Neural progenitor cell (in vitro differentiated cells): ENCODE measurements around the gene SLC37A1. TPM values are rescaled to one million over a fixed set of nuclear protein-coding genes. Genes with fewer than 3 reads are reported as not detected.

Experiments
- DNase-seq: peaks from one replicate; pipeline ENCODE4 v3.0.0-alpha.2; 2016; ENCODE audit warnings: low spot score
- H2AFZ ChIP-seq: fragments of 200-600 bp; sonication (generic); replicated peaks from 2 replicates; pipeline ENCODE4 v1.6.1; 2016; ENCODE audit warnings: antibody characterized with exemption
- H3F3A ChIP-seq: fragments of 200-600 bp; sonication (generic); 2 replicates; pipeline ENCODE4 v1.6.1; 2016; ENCODE audit warnings: antibody characterized with exemption, low read depth
- H3K27ac ChIP-seq: fragments of 200-600 bp; sonication (generic); 2 replicates; pipeline ENCODE4 v1.5.1; 2016; ENCODE audit warnings: mild to moderate bottlenecking
- H3K27me3 ChIP-seq: fragments of 200-600 bp; sonication (generic); 2 replicates; pipeline ENCODE4 v1.6.1; 2016; ENCODE audit warnings: mild to moderate bottlenecking, moderate library complexity
- H3K36me3 ChIP-seq: fragments of 200-600 bp; sonication (generic); 2 replicates; pipeline ENCODE4 v1.5.1; 2016
- H3K4me1 ChIP-seq: fragments of 200-600 bp; sonication (generic); 2 replicates; pipeline ENCODE4 v1.6.1; 2016; ENCODE audit warnings: mixed run types
- H3K4me2 ChIP-seq: fragments of 200-600 bp; sonication (generic); 2 replicates; pipeline ENCODE4 v1.6.1; 2016
- H3K4me3 ChIP-seq: fragments of 200-600 bp; sonication (generic); 2 replicates; pipeline ENCODE4 v1.5.1; 2016
- H3K79me2 ChIP-seq: fragments of 200-600 bp; sonication (generic); 2 replicates; pipeline ENCODE4 v1.6.1; 2016; ENCODE audit warnings: low read depth
- H3K9ac ChIP-seq: fragments of 200-600 bp; sonication (generic); 2 replicates; pipeline ENCODE4 v1.6.1; 2016
- H3K9me3 ChIP-seq: fragments of 200-600 bp; sonication (generic); 2 replicates; pipeline ENCODE4 v1.5.1; 2016; ENCODE audit warnings: low read depth
- H4K20me1 ChIP-seq: fragments of 200-600 bp; sonication (generic); 2 replicates; pipeline ENCODE4 v1.6.1; 2016; ENCODE audit warnings: low read depth
- H3K27ac Mint-ChIP-seq: 3 replicates; pipeline ENCODE4 v1.8.0; 2021; ENCODE audit warnings: mixed read lengths
- H3K27me3 Mint-ChIP-seq: 2 replicates; pipeline ENCODE4 v1.8.0; 2022; ENCODE audit warnings: low read depth, mild to moderate bottlenecking, inconsistent platforms, moderate library complexity, mixed read lengths; ENCODE audit not compliant: insufficient read depth
- H3K36me3 Mint-ChIP-seq: 3 replicates; pipeline ENCODE4 v1.8.0; 2021; ENCODE audit warnings: mixed read lengths
- H3K4me1 Mint-ChIP-seq: 3 replicates; pipeline ENCODE4 v1.8.0; 2021; ENCODE audit warnings: mixed read lengths
- H3K4me3 Mint-ChIP-seq: 3 replicates; pipeline ENCODE4 v1.8.0; 2021; ENCODE audit warnings: mild to moderate bottlenecking, moderate library complexity, mixed read lengths
- H3K9me3 Mint-ChIP-seq: 3 replicates; pipeline ENCODE4 v1.8.0; 2020; ENCODE audit warnings: mixed read lengths
- EZH2 ChIP-seq: fragments of 200-600 bp; sonication (generic); IDR thresholded peaks from 2 replicates; pipeline ENCODE4 v1.6.1; 2017; ENCODE audit warnings: antibody characterized with exemption, mild to moderate bottlenecking, moderate library complexity
- EZH2phosphoT487 ChIP-seq: fragments of 200-600 bp; sonication (generic); IDR thresholded peaks from 2 replicates; pipeline ENCODE4 v1.6.1; 2017; ENCODE audit warnings: antibody characterized with exemption
- total RNA-seq: library from RNA; depleted of rRNA; stranded (reverse); fragments of >200 nt; gene quantifications from 2 replicates; pipeline ENCODE4 v1.2.3, GENCODE V29; 2015; ENCODE audit warnings: low replicate concordance
- TF ChIP-seq, protein P1 (sequence below): fragments of 200-600 bp; sonication (generic); IDR thresholded peaks from 2 replicates; pipeline ENCODE4 v1.5.1; 2017; ENCODE audit warnings: antibody characterized with exemption, mild to moderate bottlenecking

The SLC37A1 gene
- total RNA-seq, 1 donor from 2014 or later: 1.2 TPM

DNA sequence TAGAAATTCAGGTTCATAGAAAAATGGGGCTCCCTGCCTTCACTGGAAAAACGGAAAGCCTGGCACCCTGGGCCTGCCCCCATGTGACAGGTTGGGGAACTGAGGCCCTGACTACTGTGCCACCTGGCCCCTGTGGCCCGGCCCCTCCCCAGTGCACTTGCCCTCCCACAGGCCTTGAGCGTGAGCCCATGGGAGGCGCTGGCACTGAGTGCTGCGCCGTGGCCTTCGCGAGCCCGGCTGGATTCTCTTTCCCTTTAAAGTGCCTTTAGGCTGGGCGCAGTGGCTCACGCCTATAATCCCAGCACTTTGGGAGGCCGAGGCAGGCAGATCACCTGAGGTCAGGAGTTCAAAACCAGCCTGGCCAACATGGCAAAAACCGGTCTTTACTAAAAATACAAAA, 45.7 kb downstream of the SLC37A1 start:
- no peaks in the 10 kb centered on the region for H3K36me3 ChIP-seq
- no peak for DNase-seq
- no peak overlapping the region for H3K27ac Mint-ChIP-seq
- H3K9me3 ChIP-seq: no peaks in the 10 kb centered on the region
- H3K27ac ChIP-seq: no peak overlapping the region
- H3K27me3 Mint-ChIP-seq: peaks cover 5% of the 10 kb centered on the region
- H2AFZ ChIP-seq: no peak overlapping the region
- TF ChIP-seq, protein P1, sequence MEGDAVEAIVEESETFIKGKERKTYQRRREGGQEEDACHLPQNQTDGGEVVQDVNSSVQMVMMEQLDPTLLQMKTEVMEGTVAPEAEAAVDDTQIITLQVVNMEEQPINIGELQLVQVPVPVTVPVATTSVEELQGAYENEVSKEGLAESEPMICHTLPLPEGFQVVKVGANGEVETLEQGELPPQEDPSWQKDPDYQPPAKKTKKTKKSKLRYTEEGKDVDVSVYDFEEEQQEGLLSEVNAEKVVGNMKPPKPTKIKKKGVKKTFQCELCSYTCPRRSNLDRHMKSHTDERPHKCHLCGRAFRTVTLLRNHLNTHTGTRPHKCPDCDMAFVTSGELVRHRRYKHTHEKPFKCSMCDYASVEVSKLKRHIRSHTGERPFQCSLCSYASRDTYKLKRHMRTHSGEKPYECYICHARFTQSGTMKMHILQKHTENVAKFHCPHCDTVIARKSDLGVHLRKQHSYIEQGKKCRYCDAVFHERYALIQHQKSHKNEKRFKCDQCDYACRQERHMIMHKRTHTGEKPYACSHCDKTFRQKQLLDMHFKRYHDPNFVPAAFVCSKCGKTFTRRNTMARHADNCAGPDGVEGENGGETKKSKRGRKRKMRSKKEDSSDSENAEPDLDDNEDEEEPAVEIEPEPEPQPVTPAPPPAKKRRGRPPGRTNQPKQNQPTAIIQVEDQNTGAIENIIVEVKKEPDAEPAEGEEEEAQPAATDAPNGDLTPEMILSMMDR: no peak
- TF ChIP-seq EZH2: no peak
- no peak for TF ChIP-seq EZH2phosphoT487
- no peaks in the 10 kb centered on the region for H3K79me2 ChIP-seq
- peaks cover 26% of the 10 kb centered on the region for H3K4me1 Mint-ChIP-seq
- H3K4me2 ChIP-seq: no peak overlapping the region
- H3K4me1 ChIP-seq: peaks cover 2% of the 10 kb centered on the region
- no peaks in the 10 kb centered on the region for H3K9me3 Mint-ChIP-seq
- peaks cover 2% of the 10 kb centered on the region for H3F3A ChIP-seq
- no peak overlapping the region for H3K4me3 ChIP-seq
- no peaks in the 10 kb centered on the region for H3K27me3 ChIP-seq
- no peaks in the 10 kb centered on the region for H4K20me1 ChIP-seq
- no peak overlapping the region for H3K9ac ChIP-seq
- no peak overlapping the region for H3K4me3 Mint-ChIP-seq
- H3K36me3 Mint-ChIP-seq: no peaks in the 10 kb centered on the region

DNA sequence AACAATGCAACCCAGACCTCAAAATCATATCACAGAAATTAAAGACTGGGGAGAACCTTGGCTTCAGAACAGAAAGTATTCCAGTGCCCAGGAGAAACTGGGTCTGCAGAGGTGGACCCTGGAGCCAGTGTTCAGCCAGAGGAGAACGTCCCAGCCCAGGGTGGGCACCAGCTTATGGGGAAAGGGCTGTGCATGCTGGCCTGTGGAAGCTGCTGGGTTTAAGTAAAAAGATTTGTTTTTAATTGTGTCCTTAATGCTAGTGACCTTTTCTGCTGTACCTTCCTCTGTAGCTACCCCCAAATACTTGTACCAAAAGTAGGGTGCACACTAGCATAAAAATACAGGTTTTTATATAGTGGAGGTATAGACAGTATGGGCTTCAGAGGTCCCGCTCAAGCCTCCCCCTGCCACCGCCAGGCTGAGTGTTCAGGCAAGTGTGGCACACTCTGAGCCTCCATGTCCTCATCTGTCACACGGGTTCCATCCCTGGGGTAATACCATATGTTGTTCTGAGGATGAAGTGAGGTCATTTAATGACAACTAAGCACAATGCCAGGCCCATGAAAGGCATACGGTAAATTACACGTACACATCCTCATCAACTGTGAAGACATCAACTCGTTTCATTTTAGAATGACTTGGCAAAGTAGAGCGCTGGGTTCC, 47.0 kb downstream of the SLC37A1 start:
- H3K4me1 ChIP-seq: no peaks in the 10 kb centered on the region
- TF ChIP-seq, protein P1: no peak
- TF ChIP-seq EZH2phosphoT487: no peak
- TF ChIP-seq EZH2: no peak
- H3K36me3 ChIP-seq: no peaks in the 10 kb centered on the region
- no peaks in the 10 kb centered on the region for H4K20me1 ChIP-seq
- H3K27ac Mint-ChIP-seq: peak overlapping the region; percentile 27
- H3K4me3 ChIP-seq: no peak overlapping the region
- H3K9ac ChIP-seq: no peak overlapping the region
- H3K27ac ChIP-seq: no peak overlapping the region
- no peaks in the 10 kb centered on the region for H3K36me3 Mint-ChIP-seq
- no peak overlapping the region for H3K4me3 Mint-ChIP-seq
- no peaks in the 10 kb centered on the region for H3K9me3 ChIP-seq
- H3K4me1 Mint-ChIP-seq: peaks cover 26% of the 10 kb centered on the region
- H3K4me2 ChIP-seq: no peak overlapping the region
- no peaks in the 10 kb centered on the region for H3F3A ChIP-seq
- H3K27me3 Mint-ChIP-seq: peaks cover 5% of the 10 kb centered on the region
- no peaks in the 10 kb centered on the region for H3K27me3 ChIP-seq
- H3K9me3 Mint-ChIP-seq: peaks cover under 1% of the 10 kb centered on the region
- H2AFZ ChIP-seq: no peak overlapping the region
- H3K79me2 ChIP-seq: no peaks in the 10 kb centered on the region
- DNase-seq: no peak

DNA sequence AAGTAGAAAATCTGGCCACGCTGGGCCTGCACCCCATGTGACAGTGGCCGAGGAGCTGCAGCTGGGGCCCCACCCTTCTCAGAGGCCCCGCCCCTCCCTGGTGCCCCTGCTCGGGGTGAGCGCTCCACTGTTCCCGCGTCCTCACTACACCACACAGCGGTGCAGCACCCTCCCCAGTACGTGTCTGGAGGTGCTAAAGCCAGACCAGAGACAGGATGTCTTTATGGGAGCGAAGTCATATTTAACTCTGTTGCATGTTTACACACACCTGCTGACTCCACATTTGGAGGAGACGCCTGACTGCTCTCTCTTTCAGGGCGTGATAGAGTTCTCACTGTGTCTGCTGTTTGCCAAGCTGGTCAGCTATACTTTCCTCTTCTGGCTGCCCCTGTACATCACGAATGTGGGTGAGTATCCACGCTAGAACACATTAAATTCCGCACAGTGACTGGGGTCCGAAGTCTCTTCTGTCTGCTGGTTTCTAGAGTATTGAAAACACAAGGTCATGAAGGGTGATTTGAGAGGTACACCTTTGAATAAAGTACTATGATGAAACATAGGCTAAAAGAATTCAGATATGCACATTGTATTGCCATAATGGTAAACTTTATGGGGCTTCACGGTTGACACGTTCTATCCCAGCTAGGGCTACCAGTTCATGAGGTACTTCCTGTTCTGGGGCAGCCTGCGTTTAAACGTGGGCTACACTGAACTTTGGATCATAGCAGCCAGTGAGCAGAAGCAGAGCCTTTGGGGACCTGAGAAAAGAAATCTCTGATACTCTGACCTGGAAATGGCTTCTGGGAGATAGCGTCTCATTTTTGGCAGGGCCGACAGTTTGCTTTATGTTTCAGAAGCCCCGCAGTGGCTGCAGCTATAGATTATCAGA, 48.4 kb downstream of the SLC37A1 start:
- Mint-ChIP-seq H3K4me3 (peak overlapping the region; percentile 4), H3K4me1 (peaks cover 21% of the 10 kb centered on the region), H3K36me3 (no peaks in the 10 kb centered on the region), H3K27me3 (peaks cover 5% of the 10 kb centered on the region), H3K9me3 (peaks cover 2% of the 10 kb centered on the region), H3K27ac (peak overlapping the region; percentile 13)
- H2AFZ ChIP-seq: no peak overlapping the region
- H3K4me1 ChIP-seq: no peaks in the 10 kb centered on the region
- H3K9ac ChIP-seq: no peak overlapping the region
- no peak overlapping the region for H3K27ac ChIP-seq
- DNase-seq: no peak
- no peaks in the 10 kb centered on the region for H3K27me3 ChIP-seq
- no peak for TF ChIP-seq EZH2
- TF ChIP-seq EZH2phosphoT487: no peak
- TF ChIP-seq, protein P1: no peak
- H3F3A ChIP-seq: no peaks in the 10 kb centered on the region
- H3K4me2 ChIP-seq: no peak overlapping the region
- H4K20me1 ChIP-seq: no peaks in the 10 kb centered on the region
- H3K79me2 ChIP-seq: no peaks in the 10 kb centered on the region
- no peak overlapping the region for H3K4me3 ChIP-seq
- H3K9me3 ChIP-seq: no peaks in the 10 kb centered on the region
- H3K36me3 ChIP-seq: no peaks in the 10 kb centered on the region
